GM19372 (cell line): ENCODE results near the gene MYO18A.

Experiments used
- ATAC-seq: cut with Tn5 transposase; IDR thresholded peaks from one replicate; pipeline ENCODE4 v1.9.1; 2021; ENCODE audit warnings: mild to moderate bottlenecking, low read depth, moderate library complexity; ENCODE audit not compliant: unreplicated experiment

Gene MYO18A

GRCh38 chr17:29084541-29085146, 95.6 kb downstream of the MYO18A start:
- no peak for ATAC-seq

GRCh38 chr17:29080965-29081364, 99.2 kb downstream of the MYO18A start:
- no peak for ATAC-seq

GRCh38 chr17:29080323-29080722, 99.9 kb downstream of the MYO18A start:
- no peak for ATAC-seq

- ATAC-seq = no peak
Observed at GRCh38 chr17:29079887-29080286, 100.3 kb downstream of the MYO18A start.

GRCh38 chr17:29079433-29079832, 100.8 kb downstream of the MYO18A start:
- no peak for ATAC-seq

GRCh38 chr17:29078183-29079045, 101.8 kb downstream of the MYO18A start:
- no peak for ATAC-seq

GRCh38 chr17:29077320-29077719, 102.9 kb downstream of the MYO18A start:
- no peak for ATAC-seq

GRCh38 chr17:29076722-29077121, 103.5 kb downstream of the MYO18A start:
- ATAC-seq = no peak

GRCh38 chr17:29076087-29076486, 104.1 kb downstream of the MYO18A start:
- ATAC-seq = no peak

GRCh38 chr17:29074488-29074887, 105.7 kb downstream of the MYO18A start:
- ATAC-seq = no peak

- no peak for ATAC-seq
Observed at GRCh38 chr17:29073520-29073919, 106.7 kb downstream of the MYO18A start.

GRCh38 chr17:29073045-29073444, 107.2 kb downstream of the MYO18A start:
- no peak for ATAC-seq

- ATAC-seq = no peak
Observed at GRCh38 chr17:29071303-29071702, 108.9 kb downstream of the MYO18A start.

- no peak for ATAC-seq
Observed at GRCh38 chr17:29070781-29071180, 109.4 kb downstream of the MYO18A start.

GRCh38 chr17:29070308-29070707, 109.9 kb downstream of the MYO18A start:
- ATAC-seq = no peak

GRCh38 chr17:29069526-29070041, 110.6 kb downstream of the MYO18A start:
- ATAC-seq = no peak

- ATAC-seq = no peak
Observed at GRCh38 chr17:29068818-29069217, 111.4 kb downstream of the MYO18A start.

GRCh38 chr17:29066606-29067005, 113.6 kb downstream of the MYO18A start:
- ATAC-seq = no peak

- ATAC-seq = no peak
Observed at GRCh38 chr17:29066047-29066446, 114.2 kb downstream of the MYO18A start.

GRCh38 chr17:29063992-29064391, 116.2 kb downstream of the MYO18A start:
- ATAC-seq = no peak

GRCh38 chr17:29062215-29062614, 118.0 kb downstream of the MYO18A start:
- ATAC-seq = no peak

- no peak for ATAC-seq
Observed at GRCh38 chr17:29061036-29061435, 119.2 kb downstream of the MYO18A start.
